ENCODE measurements around the gene EPHA6.

DNA sequence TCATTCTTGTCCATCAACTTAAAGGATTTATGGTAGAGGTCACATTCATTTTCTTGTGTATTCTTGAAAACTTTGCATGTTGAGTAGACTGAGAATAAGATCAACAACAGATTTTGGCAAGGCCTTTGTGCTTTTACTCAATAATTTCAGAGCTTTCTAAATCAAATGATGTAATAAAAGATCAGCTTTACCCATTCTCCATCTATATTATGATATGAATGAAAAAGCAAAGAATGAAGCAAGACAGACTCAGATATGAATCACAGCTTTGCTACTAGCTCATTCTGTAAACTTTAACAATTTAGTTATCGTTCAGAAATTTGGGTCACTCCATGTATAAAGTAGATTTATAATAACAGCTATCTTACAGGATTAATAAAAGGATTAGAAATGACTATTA, 674.3 kb downstream of the EPHA6 start:
- TF ChIP-seq, protein P1, sequence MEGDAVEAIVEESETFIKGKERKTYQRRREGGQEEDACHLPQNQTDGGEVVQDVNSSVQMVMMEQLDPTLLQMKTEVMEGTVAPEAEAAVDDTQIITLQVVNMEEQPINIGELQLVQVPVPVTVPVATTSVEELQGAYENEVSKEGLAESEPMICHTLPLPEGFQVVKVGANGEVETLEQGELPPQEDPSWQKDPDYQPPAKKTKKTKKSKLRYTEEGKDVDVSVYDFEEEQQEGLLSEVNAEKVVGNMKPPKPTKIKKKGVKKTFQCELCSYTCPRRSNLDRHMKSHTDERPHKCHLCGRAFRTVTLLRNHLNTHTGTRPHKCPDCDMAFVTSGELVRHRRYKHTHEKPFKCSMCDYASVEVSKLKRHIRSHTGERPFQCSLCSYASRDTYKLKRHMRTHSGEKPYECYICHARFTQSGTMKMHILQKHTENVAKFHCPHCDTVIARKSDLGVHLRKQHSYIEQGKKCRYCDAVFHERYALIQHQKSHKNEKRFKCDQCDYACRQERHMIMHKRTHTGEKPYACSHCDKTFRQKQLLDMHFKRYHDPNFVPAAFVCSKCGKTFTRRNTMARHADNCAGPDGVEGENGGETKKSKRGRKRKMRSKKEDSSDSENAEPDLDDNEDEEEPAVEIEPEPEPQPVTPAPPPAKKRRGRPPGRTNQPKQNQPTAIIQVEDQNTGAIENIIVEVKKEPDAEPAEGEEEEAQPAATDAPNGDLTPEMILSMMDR (IDR thresholded peaks at IDR 0.05), result no peak
- no peak for TF ChIP-seq EZH2 (IDR thresholded peaks at IDR 0.05)

Measured in neural progenitor cell (in vitro differentiated cells).